Ovary (tissue), 9 donors: Measurements from ENCODE around the gene PSD2. TPM values are rescaled to one million over a fixed set of nuclear protein-coding genes. Genes with fewer than 3 reads are reported as not detected.
A peak's percentile ranks its signal among the peaks of the same experiment; 100 is the strongest.

ENCODE experiments used
- DNase-seq, 5 donors: peaks; one replicate each; pipeline ENCODE4 v3.0.0-alpha.2; 2019 to 2020
- H3K27ac ChIP-seq, 2 donors: fragments of 200-600 bp; one replicate each; pipeline versions ENCODE4 v1.5.1 to v1.8.0; 2019 to 2022
- H3K27me3 ChIP-seq: fragments of 200-600 bp; one replicate; pipeline ENCODE4 v1.8.0; 2022
- H3K36me3 ChIP-seq: fragments of 200-600 bp; sonication (generic); one replicate; pipeline ENCODE4 v1.5.1; 2019
- H3K4me1 ChIP-seq: one replicate; pipeline ENCODE4 v1.8.1; 2013; ENCODE audit warnings: mild to moderate bottlenecking, moderate library complexity; ENCODE audit not compliant: insufficient read depth
- H3K4me3 ChIP-seq: fragments of 200-600 bp; sonication (generic); one replicate; pipeline ENCODE4 v1.5.1; 2017
- H3K9me3 ChIP-seq, 2 donors: fragments of 200-600 bp in 1 of 2; sonication (generic) in 1 of 2; one replicate each; pipeline versions ENCODE4 v1.5.1 to v1.8.1; 2013 to 2019; ENCODE audit warnings: mild to moderate bottlenecking in 1 of 2, moderate library complexity in 1 of 2
- CTCF ChIP-seq, 3 donors: fragments of 450-650 bp in 2 of 3; fragments of 200-600 bp in 1 of 3; IDR thresholded peaks; one replicate each; pipeline versions ENCODE4 v1.5.1 to v1.8.0; 2016 to 2022; ENCODE audit warnings: antibody characterized with exemption in 3 of 3, mild to moderate bottlenecking in 1 of 3
- EP300 ChIP-seq: sonication (generic); formaldehyde crosslinking; IDR thresholded peaks from one replicate; pipeline ENCODE4 v1.6.1; 2017; ENCODE audit warnings: antibody characterized with exemption
- POLR2A ChIP-seq: fragments of 450-650 bp; IDR thresholded peaks from one replicate; pipeline ENCODE4 v1.6.1; 2017; ENCODE audit warnings: antibody characterized with exemption, mild to moderate bottlenecking, moderate library complexity
- WGBS, 3 donors: extraction: QIAGEN DNeasy Blood & Tissue Kit in 1 of 3; methylation state at CpG; one replicate each; pipeline versions ENCODE4 v1.1.5 to v1.1.7; 2013 to 2017; 5-methylcytosine and 5-hydroxymethylcytosine counted together
- intact Hi-C, 4 donors: fragments of 100-400 bp; cut with DNase I; formaldehyde crosslinking; loops; one replicate each; pipeline versions ENCODE4 v1.11.0 to v1.15.1; 2022 to 2023
- polyA plus RNA-seq, 2 donors: library from polyadenylated mRNA; stranded (reverse); fragments of 200-250 nt in 1 of 2; fragments of 350-450 nt in 1 of 2; fragmentation: Illumina TruSeq in 1 of 2; extraction: RNeasy Lipid Tissue Mini Kit (QIAGEN cat#74804) in 1 of 2; gene quantifications; one replicate each; pipeline ENCODE4 v1.2.3, GENCODE V29; 2013 to 2014
- total RNA-seq, 7 donors: library from RNA; depleted of rRNA in 2 of 7; stranded (reverse); fragments of >200 nt in 2 of 7; fragmentation: NEBNext Ultra II Directional in 3 of 7; extraction: Animal tissue kit (Norgen Biotek cat#: 25700) in 3 of 7; gene quantifications; one replicate each; pipeline versions ENCODE4 v1.1.0 to v1.2.4, GENCODE V29; 2016 to 2023
- donor health status: DM: no; HTN: no; CAD: no; lungs with moderate emphysema.
- donor health status: DM: no; HTN: no; CAD: no.
- donor health status: Bipolar disorder and iron deficiency.
- donor health status: DM: yes; HTN: yes; CAD: no.
- donor health status: DM: no; HTN: no; CAD: no.
- donor health status: DM: yes; HTN: yes; CAD: no.

The PSD2 gene
- total and polyA plus RNA-seq, 9 donors, result 0.05 to 0.37 (median 0.12) TPM; not detected in 2

GRCh38 chr5:139850423-139851016, 54.9 kb downstream of the PSD2 start:
- no peak for TF ChIP-seq POLR2A
- Histone ChIP-seq H3K4me3 (no peak overlapping the region), H3K4me1 (peaks cover 5% of the 10 kb centered on the region), H3K27me3 (no peaks in the 10 kb centered on the region), H3K27ac (peak overlapping the region in 1 of 2 donors; percentile 87), H3K36me3 (no peaks in the 10 kb centered on the region), H3K9me3 (no peaks in the 10 kb centered on the region)
- DNase-seq, result peak in 4 of 5 donors; percentile 65 to 74 (median 72)
- whole genome bisulfite sequencing, 3 donors, result 35 to 68% (median 49%) methylated on average over 3 of the region's 3 CpGs
- intact Hi-C loops, result loop anchor here in 2 of 4 donors (5.0 to 10.0 kb wide), 2 partner anchors 56 to 117 kb away; partner anchors contain the start of gene PSD2 (in 1 of the 2)

GRCh38 chr5:139851558-139851957, 56.0 kb downstream of the PSD2 start:
- TF ChIP-seq CTCF (IDR thresholded peaks at IDR 0.05) (no peak), POLR2A (no peak), EP300 (no peak)
- no peak overlapping the region for H3K27ac ChIP-seq
- DNase-seq, result no peak
- H3K9me3 ChIP-seq, result no peaks in the 10 kb centered on the region
- no peaks in the 10 kb centered on the region for H3K36me3 ChIP-seq
- H3K4me3 ChIP-seq, result no peak overlapping the region
- WGBS, 3 donors, result 90 to 93% (median 92%) methylated on average over 19 of the region's 19 CpGs
- intact Hi-C loops, result loop anchor here in 2 of 4 donors (5.0 to 10.0 kb wide), 2 partner anchors 57 to 116 kb away; partner anchors contain the start of gene PSD2 (in 1 of the 2)
- H3K27me3 ChIP-seq, result no peaks in the 10 kb centered on the region
- peaks cover 5% of the 10 kb centered on the region for H3K4me1 ChIP-seq

GRCh38 chr5:139852696-139853095, 57.1 kb downstream of the PSD2 start:
- Histone ChIP-seq H3K27me3 (no peaks in the 10 kb centered on the region), H3K9me3 (no peaks in the 10 kb centered on the region), H3K27ac (no peak overlapping the region), H3K36me3 (no peaks in the 10 kb centered on the region), H3K4me3 (no peak overlapping the region), H3K4me1 (peaks cover 5% of the 10 kb centered on the region)
- DNase-seq, result peak in 1 of 5 donors; percentile 12
- TF ChIP-seq POLR2A, result no peak
- TF ChIP-seq EP300, result no peak
- TF ChIP-seq CTCF (IDR thresholded peaks at IDR 0.05), result no peak
- intact Hi-C loops, result loop anchor here in 2 of 4 donors (5.0 to 10.0 kb wide), 2 partner anchors 58 to 115 kb away; partner anchors contain the start of gene PSD2 (in 1 of the 2)
- 92 to 94% (median 93%) methylated on average over 8 of the region's 8 CpGs for WGBS, 3 donors

GRCh38 chr5:139854029-139854605, 58.5 kb downstream of the PSD2 start:
- intact Hi-C loops, result loop anchor here in 2 of 4 donors (5.0 to 10.0 kb wide), 2 partner anchors 59 to 113 kb away; partner anchors contain the start of gene PSD2 (in 1 of the 2)
- TF ChIP-seq CTCF (IDR thresholded peaks at IDR 0.05) (no peak), EP300 (no peak), POLR2A (no peak)
- H3K27me3 ChIP-seq, result no peaks in the 10 kb centered on the region
- H3K4me1 ChIP-seq, result peaks cover 5% of the 10 kb centered on the region
- 94 to 97% (median 96%) methylated on average over 7 of the region's 7 CpGs for WGBS, 3 donors
- no peaks in the 10 kb centered on the region for H3K9me3 ChIP-seq
- no peak overlapping the region for H3K27ac ChIP-seq
- DNase-seq, result peak in 3 of 5 donors; percentile 8 to 11 (median 9)
- H3K36me3 ChIP-seq, result no peaks in the 10 kb centered on the region
- no peak overlapping the region for H3K4me3 ChIP-seq
